ENCODE results near the gene CEBPA.

The CEBPA gene

DNA sequence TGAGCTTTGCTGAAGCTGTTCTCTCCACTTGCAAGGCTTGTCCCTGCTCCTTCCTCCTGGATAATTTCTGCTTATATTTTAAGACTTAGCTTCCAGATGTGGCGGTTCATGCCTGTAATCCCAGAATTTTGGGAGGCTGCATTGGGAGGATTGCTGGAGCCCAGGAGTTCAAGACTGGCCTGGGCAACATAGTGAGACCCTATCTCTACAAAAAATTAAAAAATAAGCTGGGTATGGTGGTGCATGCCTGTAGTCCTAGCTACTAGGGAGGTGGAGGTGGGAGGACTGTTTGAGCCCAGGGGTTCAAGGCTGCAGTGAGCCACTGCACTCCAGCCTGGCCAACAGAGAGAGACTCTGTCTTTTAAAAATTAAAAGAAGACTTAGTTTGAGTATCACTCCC, 31.6 kb downstream of the CEBPA start:
- no peak for DNase-seq

DNA sequence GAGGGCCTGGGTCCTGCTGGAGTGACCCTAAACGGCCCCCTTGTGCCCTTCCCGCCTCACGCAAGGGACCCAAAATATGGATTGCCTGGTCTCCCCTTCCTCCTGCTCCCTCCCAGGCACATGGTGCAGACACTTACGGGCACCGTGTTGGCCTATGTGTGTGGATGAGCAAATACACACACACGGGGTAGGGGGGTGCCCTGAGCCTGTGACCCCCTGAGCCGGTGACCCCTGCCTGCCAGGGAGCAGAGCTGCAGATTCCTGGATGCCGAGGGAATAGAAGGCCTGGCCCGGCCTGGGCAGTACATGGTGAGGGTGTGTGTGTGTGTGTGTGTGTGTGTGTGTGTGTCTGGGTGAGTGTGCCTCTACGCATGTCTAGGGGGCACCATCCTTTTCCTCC, 33.3 kb downstream of the CEBPA start:
- DNase-seq: no peak

DNA sequence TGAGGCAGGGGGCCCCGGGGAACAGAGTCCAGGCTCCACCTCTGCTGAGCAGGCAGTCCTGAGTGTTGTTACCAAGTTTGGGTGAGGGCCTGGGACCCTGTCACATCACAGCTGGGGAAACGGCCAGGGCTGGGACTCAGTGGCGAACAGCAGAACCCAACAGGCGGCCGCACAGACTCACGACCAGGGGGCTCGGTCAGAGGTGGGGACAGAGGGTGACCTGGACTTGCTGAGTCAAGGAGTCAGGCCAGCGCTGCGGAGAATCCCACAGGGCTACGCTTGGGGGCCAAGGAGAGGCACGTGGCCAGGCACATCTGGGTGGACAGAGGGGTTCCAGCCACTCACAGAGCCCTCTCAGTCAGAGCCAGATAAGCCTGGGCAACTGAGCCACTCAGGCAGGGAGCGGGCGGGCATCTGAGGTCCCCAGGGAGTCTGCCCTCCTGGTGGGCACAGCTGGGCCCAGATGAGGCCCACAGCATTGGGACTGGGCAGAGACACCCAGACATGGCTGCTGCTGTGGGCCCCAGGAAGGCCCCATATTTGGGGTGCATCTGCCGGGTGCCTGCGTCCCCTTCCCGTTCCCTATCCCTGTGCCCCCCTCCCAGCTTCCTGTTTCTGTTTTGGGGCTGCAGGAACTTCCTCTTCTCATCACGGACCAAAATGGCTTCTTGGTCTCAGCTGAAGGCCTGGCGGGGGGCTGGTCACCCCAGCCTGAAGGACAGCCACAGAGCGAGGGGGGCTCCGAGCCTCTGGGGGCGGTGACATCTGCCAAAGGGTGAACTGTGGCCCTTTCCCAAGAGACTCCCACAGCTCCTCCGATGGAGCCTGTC, 34.0 kb downstream of the CEBPA start:
- peak; percentile 61 to 69 for DNase-seq

DNA sequence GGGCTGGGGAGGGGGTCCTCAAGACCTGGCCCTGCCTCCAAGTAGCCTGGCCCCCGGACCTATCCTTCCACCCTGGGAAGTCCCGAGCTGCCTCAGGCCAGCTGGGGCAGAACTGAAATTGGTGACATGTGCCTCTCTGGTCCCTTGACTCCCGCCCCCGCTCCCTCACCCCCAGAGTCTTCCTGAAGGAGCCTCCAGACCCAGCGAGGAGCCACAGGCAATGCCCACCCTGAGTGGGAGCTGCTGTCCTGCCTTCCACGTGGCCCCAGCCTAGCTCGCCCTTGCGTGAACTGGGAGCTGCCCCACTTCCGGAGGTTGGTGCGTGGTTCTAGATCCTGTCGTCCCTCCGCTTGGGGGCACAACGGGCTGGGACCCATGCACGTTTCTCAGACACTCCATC, 34.6 kb downstream of the CEBPA start:
- peak; percentile 65 to 94 for DNase-seq

DNA sequence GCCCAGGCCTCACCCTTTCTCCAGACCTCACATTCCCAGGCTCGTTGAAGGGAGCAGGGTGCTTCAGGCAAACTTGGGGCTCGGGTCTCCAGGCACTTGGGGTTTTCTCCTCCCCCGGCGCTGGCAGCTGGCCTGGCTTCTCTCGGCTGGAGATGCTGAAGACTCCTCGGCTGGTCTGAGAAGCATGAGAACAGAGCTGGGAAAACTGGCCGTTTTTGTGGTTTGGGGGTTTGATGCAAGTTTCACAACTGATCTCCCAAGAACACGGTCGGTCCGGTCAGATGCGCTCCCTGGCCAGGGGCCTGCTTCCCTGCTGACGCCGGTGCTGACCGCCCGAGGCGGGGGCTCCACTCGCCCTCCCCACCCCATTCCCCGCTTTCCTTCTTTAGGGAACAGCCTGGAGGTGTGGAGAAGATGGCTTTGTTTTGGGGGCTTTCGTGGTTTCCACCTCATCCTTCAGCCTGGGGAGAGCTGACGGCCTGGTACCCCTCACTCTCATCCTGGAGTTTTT, 35.3 kb downstream of the CEBPA start:
- DNase-seq: no peak

DNA sequence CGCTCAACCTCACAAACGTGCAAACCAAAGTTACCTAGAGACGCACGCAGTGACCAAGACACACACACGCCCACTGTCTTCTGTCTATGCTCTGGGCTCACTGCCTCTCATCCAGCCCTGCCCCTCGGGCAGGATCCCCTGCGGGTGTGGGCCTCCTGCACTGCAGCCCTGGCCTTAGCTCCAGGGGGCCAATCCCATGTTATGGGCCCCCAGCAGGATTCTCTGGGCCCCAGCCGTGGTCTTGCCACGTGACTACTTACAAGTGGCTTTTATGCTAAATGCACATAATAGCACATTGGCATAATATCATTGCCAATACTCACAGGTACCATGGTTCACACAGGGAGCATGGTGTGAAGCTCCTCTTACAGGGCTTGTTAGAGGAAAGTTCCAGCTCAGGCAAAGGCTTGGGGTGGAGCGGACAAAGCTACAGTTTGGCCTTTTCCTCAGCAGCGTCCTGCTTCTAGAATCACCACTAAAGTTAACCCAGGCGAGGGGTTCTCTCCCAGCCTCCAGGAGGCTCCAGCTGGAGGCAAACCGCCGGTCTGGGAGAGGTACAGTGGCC, 37.4 kb downstream of the CEBPA start:
- DNase-seq: no peak

DNA sequence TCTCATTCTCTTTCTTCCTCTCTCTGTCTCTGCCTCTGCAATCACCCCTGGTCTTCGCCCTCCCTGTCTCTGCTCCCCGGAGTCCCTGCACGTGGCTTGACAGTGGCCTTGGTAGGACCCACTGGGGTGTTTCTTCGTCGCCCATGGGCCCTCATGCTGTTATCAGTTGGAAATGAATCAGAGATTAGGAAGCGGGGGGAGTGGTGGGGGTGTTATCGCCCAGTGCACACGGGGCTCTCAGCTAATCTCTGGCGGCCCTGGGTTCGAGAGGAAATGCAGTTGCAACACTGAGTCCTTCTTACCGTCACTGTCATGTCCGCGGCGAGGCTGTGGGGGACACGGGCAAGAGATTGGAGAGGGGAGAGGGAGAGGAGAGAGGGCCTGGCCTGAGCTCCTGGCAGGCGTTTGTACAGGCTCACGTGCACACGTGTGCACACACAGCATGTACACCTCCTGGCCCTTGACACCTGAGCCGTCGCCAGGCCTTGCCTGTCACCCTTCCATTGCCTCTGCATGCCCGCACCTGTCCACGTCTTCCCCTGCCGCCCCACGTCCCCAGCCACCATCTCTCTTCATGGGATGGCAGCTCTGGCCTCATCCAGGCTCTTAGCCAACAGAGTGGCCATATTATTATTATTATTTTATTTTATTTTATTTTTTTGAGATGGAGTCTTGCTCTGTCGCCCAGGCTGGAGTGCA, 38.9 kb downstream of the CEBPA start:
- no peak for DNase-seq

DNA sequence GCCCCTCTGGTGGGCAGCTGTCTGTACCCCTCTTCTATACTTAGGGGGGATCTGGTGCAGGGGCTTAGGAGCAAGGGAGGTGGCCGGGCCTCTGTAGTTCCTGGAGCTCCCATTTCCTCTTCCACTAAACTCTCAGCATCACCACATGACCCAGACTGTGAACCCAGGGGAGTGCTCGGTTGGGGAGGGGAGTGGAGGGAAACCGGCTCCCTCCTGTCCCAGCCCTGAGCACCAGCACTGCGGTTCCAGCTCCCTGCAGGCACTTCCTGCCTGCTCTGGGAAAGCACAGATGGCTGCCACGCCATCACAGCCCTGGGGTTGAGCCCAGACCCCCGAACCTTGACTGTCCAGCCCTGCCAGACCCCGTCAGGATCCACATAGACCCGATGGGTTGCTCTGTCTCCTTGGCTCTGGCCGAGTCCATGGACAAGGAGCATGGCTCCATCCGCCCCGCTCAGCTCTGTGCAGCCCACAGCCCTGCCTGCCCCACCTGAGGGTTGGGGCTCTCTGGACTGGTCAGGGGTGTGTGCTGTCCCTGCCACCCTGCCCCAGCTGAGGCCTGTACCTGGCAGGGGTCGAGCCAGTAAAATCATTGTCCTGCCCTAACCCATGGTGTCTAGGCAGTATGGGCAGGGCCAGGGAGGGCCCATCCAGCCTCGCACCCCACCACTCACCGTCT, 40.7 kb downstream of the CEBPA start:
- DNase-seq: peak; percentile 32 to 43

DNA sequence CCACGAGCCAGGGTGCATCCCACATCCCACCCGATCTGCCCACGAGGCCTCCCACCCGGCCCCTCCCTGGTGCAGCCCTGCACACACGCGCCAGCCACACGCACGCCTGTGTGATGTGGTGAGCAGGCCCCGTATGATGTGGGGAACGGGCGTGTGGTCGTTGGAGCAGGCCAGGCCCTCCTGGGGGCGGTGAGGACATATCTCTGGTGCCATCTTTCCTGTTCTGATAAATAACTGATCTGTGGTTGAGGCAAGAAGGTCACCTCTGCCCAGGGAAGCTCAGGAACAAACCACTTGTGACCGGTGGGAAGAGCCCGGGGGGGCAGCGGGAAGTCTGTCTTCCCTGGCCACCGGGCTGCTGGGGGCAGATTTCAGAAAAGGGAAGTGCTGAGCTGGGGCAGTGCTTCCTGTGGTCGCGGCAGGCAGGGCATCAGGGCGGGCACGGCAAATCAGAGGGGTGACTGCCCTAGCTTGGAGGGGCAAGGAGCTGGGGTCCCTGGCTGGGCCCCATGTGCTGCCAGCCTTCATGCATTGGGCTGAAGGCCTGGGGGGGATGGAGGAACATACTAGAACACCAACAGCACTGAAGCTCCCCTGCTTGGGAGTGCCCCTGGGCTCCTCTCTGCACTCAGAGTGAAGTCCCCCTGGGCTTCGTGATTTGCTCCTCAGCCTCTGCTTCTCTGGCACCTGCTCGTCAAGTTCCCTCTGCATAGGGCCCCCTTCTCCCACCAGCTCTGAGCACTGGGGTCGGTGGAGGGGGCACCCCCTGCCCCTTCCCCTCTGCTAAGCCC, 41.5 kb downstream of the CEBPA start:
- peak; percentile 71 to 82 for DNase-seq

DNA sequence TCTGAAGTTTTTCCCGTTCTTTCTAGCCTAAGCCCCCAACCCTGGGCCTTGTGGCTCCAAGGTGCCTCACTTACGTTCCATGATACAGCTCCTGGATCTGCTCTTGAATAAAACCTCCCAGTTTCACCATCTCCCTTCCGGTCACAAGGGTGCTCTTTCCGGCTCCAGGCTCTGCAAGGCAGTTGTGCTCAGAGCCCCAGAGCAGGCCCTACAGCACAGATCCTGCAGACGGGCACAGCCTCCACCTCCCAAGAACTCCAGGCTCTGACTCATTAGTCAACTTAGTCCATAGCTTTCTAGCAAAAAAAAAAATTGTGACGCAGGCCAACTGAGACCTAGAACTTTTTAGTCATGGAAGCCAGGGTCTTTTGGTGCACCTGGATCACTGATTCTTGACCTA, 42.8 kb downstream of the CEBPA start:
- peak; percentile 95 for DNase-seq

DNA sequence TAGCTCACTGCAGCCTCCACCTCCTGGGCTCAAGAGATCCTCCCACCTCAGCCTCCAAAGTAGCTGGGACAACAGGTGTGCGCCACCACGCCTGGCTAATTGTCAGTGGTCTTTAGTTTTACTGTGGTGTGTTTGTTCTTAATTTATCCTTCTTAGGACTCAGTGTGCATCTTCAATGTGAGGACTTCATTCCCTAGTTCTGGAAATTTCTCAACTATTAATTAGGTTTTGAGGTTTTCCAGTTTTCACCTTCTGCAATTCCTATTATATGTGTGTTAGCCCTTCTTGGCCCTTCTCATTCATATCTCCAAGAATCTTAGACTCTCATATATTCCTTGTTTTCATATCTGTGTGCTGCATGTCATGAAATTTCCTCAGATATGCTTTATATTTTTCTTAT, 44.5 kb downstream of the CEBPA start:
- DNase-seq: no peak

DNA sequence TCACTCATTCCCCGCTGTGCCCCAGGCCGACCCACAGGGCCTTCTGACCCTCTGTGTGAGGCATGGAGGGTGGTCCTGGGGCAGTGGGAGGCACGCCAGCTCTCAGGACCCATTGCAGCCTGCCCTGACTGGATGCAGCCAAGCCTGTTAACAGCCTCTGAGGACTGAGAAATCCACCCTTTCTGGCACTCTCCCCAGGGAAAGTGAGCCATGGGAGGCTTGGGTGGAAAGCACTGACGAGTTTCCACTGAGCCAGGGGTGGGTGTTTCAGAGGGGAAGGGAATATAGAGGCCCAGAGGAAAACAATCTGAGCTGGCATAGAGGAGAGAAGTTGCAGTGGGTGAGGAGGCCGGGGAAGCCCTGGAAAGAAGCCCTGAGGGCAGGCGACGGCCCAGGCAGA, 46.1 kb downstream of the CEBPA start:
- no peak for DNase-seq

DNA sequence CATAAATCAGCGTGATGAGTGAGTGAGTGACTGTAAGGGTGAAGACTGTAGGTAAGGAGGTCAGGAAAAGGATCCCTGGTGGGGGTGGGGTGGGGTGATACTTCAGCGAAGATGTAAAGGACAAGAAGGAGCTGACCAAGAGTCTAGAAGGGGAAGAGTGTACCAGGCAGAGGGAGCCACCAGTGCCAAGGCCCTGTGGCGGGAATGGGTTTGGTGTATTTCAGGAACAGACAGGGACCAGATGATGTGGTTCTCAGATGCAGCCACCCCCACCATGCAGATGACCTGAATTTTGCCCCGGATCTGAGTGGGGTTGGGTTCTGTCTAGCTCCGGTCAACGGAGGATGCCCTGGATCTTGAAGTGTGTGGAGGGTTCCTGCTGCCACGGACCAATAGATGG, 46.6 kb downstream of the CEBPA start:
- no peak for DNase-seq

DNA sequence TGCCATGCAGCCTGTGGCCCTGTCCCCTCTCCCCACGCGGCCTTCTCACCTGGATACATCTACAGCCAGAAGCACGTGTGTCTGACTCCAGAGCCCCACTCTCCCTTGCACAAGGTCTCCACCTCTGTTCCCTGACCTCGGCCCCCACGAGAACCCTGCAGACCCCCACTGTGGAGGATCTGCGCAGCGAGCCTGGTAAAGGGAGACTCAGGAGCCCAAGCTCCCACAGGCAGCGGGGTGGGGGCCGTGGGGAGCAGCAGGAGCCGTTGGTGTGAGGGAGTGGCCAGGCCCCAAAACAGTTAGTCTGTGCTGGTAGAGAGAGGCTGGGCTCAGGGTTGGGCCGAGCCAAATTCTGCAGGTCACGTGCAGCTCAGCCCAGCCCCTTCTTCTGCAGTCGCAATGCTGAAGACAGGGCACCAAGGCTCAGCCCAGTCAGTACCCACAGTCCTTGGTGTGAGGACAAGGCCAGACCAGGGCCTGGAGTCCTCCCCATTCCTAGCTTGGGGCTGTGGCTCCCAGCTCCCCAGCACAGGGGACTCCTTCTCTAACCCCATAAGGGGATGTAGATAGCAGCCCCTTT, 48.0 kb downstream of the CEBPA start:
- no peak for DNase-seq

DNA sequence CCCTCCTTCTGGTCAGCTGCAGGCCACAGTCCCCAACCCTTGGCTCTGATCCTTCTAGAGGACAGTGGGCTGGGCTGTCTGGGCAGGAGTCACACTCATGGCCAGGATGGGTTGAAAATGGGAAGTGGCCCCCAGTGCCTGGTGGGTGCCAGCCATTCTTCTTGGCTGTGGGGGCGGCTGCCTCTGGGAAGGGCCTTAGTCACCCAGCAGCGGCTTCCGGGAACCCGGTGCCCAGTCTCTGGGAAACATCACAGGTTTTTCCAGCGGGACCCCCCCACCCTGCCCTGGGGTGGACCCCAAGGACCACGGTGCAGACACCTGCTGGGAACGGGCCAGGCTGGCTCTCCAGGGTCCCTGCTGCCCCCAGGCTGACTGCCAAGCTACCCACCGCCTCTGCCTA, 49.4 kb downstream of the CEBPA start:
- DNase-seq: peak; percentile 86 to 92

DNA sequence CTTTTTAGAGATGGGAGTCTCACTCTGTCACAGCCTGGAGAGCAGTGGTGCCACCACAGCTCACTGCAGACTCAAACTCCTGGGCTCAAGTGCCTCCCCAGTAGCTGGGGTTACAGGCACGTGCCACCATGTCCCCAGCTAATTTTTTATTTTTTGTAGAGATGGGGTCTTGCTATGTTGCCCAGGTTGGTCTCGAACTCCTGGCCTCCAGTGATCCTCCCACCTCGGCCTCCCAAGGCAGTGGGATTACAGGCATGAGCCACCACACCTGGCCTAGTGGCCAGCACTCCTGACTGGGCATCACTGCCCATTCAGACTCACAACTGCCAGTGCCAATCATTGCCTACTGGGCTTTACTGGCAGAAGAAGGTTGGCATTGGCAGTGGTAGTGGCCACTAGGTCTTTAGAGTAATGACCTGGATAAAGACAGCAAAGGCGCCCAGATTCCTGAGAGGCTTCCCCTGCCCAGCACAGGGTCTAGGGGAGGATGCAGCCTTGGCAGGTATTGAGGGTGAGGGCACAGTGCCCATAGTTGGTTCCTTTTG, 49.8 kb downstream of the CEBPA start:
- DNase-seq: no peak

DNA sequence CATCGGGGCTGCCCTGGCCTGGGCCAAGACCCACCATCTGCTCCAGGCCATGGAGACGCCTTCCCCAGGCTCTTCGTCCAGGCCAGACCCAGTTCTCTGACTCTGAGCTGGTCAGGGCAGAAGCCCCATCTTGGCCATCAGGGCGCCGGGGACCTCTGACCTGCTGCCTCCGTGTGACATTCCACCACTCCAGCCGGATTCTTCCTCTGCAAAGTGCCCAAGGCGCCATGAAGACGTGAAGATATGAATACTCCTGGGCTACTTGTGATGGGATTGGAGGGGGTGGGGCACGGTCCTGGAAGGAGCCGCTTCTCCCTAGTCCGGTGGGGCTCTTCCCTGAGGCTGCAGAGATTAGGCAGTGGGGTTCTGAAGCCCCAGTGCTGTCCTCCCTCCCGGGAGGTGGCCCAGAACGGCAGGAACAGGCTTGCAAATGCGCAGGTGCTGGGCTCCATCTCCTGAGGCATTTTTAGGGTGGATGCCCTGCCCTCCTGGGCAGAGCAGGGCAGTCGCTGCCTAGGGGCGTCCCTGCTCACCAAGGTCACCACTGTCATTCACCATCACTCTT, 50.7 kb downstream of the CEBPA start:
- no peak for DNase-seq

DNA sequence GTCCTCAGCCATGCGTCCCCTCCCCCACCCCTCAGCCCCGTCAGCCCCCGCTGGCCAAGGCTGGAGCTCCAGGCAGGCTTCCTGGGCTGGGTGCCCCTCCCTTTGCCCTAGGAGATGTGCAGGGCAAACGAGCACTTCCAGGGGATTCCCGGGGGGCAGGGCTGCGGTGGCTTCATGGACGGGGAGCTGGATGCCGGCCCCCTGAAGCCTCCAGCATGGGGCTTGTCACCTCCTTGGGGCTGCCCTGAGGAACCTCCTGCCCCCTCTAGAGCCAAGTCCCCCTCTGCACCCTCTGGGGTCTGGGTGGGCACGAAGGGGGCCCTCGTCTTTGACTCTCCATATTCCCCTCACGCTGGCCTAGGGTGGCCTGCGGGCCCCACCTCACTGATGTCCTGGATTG, 51.3 kb downstream of the CEBPA start:
- DNase-seq: no peak

DNA sequence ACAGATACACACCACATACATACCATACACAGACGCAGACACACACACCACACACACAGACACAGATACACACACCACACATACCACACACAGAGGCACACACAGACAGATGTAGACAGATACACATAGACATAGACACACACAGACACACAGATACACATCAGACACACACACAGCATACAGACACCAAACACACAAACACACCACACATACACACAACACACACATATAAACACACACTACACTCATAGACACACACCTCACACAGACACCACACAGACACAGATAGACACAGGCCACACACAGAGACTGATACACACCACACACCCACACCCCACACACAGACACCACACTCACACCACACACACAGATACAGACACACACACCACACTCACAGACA, 51.8 kb downstream of the CEBPA start:
- no peak for DNase-seq

Measured in inflammatory macrophage (primary cell).